HG03025 (cell line): ENCODE data around the gene MAGEB16.

ENCODE experiments used
- ATAC-seq: cut with Tn5 transposase; IDR thresholded peaks from one replicate; pipeline ENCODE4 v1.9.1; 2021; ENCODE audit warnings: mild to moderate bottlenecking, moderate library complexity; ENCODE audit not compliant: unreplicated experiment, low FRiP score

Gene MAGEB16

GRCh38 chrX:35798042-35798441 is at the start of gene MAGEB16:
MAGEB16 (plus strand) TSS chrX:35798342; CDS start chrX:35802197, 3,855 bp downstream.
- no peak for ATAC-seq

- ATAC-seq: no peak
Observed at GRCh38 chrX:35773958-35774564, 24.1 kb upstream of the MAGEB16 start.

GRCh38 chrX:35785075-35785474 is 13.1 kb upstream of the MAGEB16 start:
- no peak for ATAC-seq

GRCh38 chrX:35786271-35786670 is 11.9 kb upstream of the MAGEB16 start:
- ATAC-seq: no peak

- no peak for ATAC-seq
Observed at GRCh38 chrX:35787867-35788266, 10.3 kb upstream of the MAGEB16 start.

- no peak for ATAC-seq
Observed at GRCh38 chrX:35800474-35800873, 2.3 kb downstream of the MAGEB16 start.

- ATAC-seq: no peak
Observed at GRCh38 chrX:35809781-35810180, 11.6 kb downstream of the MAGEB16 start.

GRCh38 chrX:35819241-35819640 is 21.1 kb downstream of the MAGEB16 start:
- ATAC-seq: no peak

- no peak for ATAC-seq
Observed at GRCh38 chrX:35826503-35826902, 28.4 kb downstream of the MAGEB16 start.

- ATAC-seq: no peak
Observed at GRCh38 chrX:35829501-35829900, 31.4 kb downstream of the MAGEB16 start.

GRCh38 chrX:35841872-35842271 is 43.7 kb downstream of the MAGEB16 start:
- no peak for ATAC-seq

- no peak for ATAC-seq
Observed at GRCh38 chrX:35842674-35843073, 44.5 kb downstream of the MAGEB16 start.

GRCh38 chrX:35847736-35848135 is 49.6 kb downstream of the MAGEB16 start:
- no peak for ATAC-seq
